ENCODE measurements around the gene CASTOR1.

Gene CASTOR1

DNA sequence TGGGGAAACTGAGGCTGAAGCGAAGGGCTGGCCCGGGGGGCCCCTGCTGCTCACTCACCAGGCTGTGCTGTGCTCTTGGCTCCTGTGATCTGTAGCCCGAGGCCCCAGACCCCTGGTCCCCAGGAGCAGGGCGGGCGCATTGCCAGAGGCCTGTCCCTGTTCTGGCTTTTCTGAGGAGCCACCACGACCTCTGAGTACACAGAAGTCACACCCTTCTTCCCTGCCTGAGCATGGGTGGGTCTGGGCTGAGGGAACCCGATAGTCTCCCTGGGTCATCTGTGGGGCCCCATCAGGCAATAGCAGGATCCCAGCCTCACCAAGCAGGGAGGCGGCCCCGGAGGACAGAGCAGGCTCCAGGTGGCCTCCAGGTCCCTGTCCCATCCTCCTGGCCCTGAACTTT lies 5.1 kb downstream of the CASTOR1 start:
- no peak for DNase-seq

DNA sequence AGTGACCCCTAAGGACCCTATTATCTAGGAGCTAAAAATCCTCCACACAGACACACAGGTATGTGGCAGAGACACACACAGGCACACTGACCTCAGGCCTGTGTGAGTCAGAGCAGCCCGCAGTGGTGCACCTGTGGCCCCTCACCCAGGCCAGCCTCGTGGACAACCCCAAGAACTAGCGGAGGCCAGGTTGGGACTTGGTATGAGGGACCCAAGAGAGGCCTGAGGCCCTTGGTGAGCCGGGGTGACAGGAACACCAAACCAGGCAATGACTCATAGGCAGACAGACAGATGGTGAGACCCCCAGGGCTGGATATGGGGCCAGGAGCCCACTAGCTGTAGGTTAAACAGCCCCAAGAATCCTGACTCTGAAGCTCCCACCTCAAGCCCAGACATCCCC lies 6.0 kb downstream of the CASTOR1 start:
- DNase-seq, result no peak

DNA sequence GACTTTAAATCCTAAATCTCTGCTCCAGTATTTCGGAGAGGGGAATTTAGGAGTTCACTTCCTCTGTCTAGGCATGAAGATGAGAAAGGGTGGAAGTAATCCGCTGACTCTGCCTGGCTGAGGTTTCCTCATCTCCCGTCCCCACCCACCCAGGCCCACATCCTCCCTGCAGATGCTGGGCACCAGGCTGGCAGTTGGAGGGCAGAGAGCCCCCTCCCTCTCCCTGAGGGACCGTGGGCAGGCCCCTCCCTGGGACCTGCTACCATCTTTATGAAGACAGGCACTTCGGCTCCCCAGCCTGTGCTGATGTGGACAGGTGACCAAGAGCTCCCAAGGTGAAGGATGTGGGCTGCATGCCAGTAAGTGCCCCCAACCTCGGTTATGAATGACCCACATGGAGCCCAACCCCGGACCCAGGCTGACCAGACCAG lies 6.7 kb downstream of the CASTOR1 start:
- DNase-seq, result no peak

DNA sequence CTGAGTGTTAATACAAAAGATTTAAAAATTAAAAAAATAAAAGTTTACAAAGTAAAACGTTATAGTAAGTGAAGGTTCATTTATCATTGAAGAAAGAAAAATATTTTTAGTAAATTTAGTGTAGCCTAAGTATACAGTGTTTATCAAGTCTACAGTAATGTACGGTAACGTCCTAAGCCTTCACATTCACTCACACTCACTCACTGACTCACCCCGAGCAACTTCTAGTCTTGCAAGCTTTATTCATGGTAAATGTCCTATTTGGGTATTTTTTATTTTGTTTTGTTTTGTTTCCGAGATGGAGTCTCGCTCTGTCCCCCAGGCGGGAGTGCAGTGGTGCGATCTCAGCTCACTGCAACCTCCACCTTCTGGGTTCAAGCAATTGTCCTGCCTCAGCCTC lies 8.8 kb downstream of the CASTOR1 start:
- no peak for DNase-seq

DNA sequence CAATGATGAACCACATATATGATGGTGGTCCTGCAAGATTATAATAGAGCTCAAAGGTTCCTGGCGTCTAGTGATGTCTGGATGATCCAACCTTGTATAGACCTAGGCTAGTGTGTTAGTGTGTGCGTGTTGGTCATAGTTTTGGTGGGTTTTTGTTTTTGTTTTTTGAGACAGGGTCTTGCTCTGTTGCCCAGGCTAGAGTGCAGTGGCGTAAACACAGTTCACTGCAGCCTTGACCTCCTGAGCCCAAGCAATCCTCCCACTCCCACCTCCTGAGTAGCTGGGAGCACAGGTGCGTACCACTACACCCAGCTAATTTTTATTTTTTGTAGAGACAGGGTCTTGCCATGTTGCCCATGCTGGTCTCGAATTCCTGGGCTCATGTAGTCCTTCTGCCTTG lies 9.4 kb downstream of the CASTOR1 start:
- DNase-seq, result no peak

DNA sequence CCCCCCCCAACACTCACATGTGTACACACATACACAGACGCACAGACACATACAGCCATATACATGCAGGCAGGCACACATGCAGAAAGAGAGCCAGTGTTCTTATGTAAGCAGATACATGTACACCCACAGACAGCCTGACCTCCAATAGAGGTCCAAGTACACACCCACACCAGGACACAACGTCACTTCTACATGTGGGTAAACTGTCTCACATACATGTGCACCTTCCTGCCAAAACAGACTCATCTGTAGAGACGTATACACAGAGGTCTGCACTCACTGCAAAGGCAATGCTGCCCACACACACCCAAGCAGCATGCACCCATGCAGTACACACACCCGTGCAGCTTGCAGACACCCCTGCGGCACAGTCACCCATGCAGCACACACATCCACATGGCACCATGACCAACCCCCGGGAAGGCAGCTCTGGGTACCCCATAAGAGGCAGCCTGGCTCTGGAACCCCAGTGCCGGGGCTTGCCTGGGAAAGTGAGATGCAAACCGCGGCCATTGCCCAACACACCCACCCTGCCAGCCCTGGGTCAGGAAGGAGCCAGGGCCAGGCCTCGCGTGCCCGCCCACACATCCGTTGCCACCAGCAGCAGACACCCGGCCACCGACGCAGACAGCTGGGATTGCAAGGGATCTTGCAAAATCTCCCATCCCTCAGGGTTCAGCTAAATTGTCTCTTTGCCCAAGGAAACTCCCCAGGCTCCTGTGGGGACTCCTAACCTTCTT lies 10.1 kb downstream of the CASTOR1 start:
- DNase-seq, result no peak

DNA sequence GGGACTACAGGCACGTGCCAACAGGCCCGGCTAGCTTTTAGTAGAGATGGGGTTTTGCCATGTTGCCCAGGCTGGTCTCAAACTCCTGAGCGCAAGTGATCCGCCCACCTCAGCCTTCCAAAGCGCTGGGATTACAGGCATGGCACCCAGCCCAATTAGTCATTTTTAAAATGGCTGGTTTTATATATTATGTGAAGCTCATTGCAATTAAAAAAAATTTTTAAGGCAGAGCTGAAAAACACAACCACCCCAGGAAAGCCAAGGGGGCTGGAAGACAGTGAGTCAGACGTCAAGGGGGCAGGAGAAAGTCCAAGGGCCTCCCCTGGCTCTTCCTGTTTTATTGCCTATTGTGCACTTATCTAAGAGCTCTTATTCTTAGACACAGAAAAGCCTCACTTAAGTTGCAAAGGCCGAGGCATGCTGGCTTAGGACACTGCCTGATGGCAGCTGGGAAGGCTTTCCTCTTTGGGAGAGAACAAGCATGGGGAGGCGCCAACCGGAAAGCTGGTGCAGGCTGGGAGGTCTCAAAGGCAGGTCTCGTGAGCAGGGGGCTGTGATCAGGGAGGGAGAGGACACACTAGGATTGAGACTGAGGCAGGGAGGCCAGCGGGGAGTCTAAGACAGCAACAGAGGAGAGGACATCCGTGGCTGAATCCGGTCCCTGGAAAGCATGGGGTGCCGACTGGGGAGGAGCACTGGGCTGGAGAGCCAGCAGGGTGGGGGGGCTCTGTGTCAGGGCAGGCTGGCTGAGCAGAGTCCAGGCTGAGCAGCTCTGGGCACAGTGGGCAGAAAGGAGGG lies 11.6 kb downstream of the CASTOR1 start:
- peak; percentile 74 for DNase-seq

DNA sequence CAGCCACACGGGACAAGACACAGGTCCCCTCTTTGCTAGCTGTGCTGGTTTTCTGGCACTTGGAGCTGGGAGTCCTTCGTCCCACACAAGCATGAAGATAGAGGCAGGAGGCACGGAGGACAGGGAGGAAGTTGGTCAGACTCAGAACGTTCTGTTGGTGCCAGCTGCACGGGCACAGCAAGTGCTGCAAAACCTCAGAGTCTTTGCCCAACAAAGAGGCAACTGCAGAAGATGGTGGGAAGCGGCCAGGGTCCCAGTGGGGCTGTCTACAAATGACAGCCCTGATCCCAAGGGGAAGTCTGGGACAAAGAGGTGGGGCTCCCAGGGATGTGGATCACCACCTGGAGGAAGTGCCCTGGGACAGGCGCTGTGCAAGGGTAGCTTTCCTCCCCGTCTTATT lies 13.3 kb downstream of the CASTOR1 start:
- DNase-seq, result no peak

DNA sequence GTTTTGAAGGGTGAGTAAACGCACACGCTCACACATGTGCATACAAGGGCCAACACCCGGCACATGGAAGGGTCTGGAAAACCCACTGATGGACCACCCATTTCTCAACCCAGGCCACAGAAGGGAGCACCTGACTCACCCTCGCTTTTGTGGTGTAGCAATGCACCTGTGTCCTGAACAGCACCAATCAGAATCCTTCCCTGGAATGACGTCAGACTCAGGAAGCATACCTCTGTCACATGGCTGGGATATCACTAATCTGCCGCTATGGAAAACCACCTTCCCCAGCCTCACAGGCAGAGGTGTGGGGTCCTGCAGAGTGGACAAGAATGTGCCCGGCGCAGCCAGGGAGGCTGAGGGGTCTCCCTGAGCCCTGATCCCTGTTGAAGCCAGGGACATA lies 13.7 kb downstream of the CASTOR1 start:
- no peak for DNase-seq

DNA sequence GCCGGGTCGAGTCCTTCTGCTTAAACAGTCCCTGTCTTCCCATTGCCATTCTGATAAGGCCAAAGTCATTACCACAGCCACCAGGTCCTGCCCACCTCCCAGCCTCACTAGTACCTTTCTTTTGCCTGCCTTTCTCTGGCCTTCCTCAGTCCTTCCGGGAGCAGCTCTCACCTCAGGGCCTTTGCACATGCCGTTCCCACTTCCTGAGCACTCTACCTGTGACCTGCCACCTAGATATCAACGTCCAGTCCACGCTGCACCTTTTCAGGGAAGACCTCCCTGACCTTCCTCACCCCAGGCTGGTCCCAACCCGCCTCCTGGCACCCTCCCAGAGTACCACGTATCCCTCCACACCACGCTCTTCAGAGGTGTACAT lies 14.9 kb downstream of the CASTOR1 start:
- DNase-seq, result no peak

DNA sequence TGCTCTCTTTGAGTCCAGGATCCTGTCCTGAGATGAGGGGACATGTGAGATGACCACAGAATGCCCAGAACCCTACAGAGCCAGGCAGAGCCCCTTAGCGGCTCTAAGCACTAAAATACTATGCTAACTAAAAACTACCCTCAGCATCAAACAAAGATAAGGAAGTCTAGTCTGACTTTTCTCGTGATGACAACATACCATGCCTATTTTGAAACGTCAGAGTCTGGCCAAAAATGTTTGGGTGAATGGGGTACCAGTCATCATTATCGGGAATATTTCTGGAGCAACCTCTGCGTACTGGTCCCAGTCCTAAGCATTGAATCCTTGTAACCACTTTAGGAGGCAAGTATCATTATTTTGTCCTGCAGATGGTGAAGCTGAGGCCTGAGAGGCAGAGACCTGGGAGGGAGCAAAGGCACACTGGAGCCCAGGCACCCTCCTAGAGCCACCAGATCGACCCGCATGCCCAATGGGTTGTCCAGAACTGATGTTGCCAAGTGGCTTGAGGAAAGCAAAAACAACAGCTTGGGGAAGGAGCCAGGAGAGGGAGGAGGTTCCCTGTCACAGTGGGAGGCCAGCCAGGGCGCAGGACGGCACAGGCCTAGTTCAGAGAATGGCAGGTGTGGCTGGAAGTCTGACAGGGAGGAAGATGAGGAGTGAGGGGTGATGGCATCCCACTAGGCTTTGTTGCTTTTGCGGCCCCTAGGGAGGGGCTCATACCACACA lies 15.4 kb downstream of the CASTOR1 start:
- DNase-seq, result no peak

DNA sequence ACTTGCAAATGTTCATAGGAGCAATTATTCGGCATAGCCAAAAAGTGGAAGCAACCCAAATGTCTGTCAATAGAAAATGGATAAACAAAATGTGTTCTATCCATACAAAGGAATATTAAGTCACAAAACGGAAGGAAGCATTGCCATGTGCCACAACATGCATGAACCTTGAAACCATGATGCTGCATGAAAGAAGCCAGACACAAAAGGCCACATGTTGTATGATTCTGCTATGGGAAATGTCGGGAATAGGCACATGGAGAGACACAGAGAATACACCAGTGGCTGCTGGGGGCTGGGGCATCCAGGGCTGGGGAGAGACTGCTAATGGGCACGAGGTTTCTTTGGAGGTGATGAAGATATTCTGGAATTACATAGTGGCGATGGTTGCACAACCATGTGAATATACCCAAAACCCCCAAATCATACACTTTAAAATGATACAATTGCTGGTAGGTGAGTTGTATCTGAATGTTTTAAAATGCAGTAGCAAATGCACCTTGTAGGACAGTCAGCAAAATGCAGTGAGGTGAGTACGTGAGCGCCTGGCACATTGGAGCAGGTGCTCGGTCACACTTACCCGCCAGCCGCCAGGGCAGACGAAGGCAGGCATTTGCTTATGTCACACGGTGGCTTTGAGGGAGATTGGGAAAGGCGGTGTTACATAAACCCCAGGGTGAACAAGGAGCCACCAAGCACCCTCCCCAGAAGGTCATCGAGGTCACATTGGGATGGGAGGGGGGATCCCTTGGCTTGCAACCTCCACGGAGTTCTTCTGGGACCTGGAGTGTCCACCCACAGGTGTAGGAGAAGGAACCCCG lies 16.3 kb downstream of the CASTOR1 start:
- no peak for DNase-seq

DNA sequence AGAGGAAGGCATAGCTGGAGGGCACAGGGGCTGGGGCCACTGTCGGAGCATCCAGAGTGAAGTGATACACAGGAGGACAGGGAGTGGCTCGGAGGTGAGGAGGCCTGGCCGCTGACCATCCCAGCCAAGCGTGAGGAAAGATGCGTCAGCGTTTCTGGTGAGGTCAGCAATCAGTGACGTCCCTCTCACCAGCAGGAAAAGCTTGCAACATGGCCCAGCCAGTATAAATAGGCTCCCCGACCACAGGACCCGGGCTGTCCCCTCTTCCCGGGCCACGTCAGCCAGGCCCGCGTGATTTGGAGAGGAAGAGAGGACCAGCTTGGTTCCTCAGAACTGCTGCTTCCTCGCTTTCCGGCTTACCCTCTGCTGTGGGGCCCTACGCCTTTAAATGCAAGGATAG lies 18.5 kb downstream of the CASTOR1 start:
- no peak for DNase-seq

DNA sequence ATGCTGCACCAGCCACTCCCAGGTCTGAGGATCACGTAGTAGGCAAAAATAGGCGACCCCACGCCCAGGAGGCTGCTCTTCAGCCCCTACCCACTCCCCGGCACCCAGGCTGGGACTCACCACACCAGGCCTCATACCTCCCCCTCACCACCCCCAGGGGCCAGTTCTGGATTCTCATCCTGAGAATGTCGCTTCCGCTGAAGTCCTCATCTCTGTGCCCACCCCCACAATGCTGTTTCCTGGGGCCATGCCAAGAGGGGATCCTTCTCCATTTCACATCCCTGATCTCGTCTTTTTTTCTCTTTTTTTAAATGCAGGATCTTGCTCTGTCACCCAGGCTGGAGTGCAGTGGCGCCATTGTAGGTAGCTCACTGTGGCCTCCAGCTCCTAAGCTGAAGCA lies 21.0 kb downstream of the CASTOR1 start:
- no peak for DNase-seq

DNA sequence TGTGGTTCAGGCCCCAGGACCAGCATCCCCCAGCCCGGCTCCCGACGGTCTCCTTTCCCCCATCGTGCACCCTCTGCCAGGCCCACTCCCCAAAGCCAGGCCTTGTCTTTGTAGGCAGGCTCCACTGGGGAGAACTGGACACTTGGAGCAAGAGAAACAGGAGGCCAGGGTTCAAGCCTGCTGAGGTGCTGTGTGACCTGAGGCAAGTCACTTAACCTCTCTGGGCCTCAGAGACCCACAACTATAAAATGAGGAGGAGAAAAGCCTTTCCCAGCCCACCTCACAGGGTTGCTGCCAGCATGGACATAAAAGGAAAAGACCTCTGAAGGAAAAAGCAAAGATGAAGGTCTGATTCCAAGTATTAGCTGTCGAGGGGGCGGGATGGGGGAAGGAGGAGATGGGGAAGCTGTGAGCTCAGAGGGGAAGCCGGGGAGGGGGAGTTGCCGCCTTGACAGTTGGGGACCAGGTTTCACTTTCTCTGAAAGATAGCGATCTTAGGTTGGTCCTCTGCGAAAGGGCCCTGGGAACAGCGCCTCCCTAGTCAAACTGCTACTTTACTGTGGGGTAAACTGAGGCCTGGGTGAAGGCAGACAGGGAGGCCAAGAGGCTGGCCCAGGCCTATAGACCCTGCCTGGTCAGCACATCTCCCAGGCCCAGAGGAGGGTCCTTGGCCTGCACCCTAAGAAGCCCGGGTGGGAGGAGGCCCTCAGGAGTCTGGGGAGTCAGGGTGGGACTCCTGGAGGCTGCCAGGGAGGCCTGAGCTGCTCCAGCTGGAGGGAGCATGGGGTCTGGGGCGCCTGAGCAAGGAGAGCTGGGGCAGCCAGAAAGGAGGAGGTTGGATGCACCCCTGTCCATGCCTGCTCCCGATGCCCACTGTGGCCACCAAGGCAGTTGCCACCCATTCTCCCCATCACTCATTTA lies 21.7 kb downstream of the CASTOR1 start:
- DNase-seq, result no peak

DNA sequence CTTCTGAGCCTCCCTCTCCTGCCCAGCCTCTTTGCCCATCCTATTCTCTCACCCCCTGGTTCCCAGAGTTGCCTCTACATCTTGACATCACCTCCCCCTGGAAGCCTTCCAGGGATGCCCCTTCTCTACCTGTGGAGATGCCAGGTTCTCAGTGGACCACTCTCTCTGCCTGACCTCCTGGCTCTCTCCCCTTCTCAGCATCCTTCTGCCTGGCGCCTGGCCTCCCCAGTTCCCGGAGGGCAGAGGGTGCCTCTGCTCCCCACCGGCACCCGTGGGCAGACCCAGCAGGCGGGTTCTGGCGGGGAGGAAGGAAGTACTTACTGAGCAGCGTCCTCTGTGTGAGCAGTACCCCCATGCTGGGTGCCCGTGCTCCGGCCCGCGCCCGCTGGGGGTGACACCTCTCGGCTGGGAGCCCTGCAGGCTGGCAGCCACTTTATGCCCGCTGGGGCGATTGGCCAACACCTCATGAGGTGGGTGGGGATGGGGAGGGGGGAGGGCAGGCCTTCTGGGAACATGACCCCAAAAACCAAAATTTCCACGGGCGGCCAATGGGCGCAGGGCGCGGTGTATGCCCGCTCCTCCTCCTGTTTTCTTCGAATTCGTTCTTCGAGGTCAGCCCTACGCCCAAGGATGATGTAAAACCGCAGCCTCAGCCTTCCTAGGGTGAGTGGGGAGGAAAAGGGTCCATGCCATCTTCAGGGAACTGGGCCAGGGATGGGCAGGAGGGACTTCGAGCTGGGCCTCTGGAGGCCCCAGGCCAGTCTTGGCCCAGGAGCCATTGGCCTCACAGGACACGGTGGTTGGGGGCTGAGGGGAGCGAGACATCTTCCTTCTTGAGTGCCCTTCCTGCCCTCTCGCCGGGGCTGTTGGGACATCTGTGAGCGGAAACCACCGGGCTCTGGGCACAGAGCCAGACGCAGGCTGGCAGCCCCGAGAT lies 22.6 kb downstream of the CASTOR1 start, which contains the start of gene OSM:
OSM (minus strand) TSS at position 407 of the 937 bp plus-strand sequence; CDS start at position 355, 52 bp downstream.
- no peak for DNase-seq

DNA sequence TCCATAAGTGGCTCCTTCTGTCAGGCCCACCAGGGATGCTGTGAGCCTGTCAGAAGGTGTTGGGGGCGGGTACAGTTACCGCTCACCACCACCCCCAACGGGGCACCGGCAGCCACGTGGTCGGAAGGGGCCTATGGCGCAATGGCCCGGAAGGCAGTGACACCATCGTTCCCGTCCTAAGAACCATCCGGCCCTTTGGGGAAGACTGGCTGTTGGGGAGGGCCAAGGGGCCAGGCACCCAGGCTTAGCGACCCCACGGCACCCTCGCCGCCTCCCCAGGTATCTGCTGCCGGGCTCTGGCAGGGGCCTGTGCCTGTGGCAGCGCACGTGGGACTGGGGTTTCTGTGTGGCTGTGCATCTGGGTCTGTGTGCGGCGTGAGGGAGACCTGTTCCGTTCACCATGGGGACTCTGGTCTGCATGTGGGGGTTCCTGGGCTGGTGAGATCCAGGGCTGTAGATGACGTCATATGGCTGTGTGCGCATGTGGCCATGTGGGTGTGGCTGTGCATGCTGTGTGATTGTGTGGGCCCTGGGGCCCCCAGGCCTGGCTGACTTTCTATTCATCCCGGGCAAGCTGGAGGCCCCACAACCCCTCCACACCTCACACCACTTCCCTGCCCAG lies 23.4 kb downstream of the CASTOR1 start:
- DNase-seq, result no peak

DNA sequence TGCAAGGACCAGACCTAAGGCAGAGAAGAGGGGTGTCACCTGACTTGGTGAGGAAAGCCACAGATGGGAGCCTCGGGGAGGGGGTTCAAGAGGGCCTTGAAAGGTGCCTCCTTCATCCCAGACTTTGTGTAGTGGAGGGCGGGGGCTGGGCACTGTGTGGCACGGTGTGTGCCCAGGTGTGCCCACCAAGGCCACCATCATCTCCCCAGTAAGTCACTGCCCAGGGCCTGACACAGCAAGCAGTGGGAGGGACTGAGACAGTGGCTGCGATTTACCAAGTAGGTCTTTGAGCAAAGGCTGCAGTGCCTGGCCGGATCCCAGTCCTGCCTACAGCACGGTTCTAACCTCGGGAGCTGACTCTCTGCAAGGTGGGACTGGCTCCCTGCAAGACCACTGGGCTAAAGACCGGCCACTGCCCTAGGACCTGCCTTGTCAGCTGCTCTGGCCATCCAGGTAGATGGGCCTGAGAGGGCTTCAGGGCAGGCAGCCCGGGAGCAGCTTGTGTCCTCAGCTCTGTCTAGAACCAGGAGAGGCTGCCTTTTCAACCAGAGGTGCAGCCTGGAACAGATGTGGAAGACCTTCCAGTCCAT lies 24.1 kb downstream of the CASTOR1 start:
- DNase-seq, result no peak

DNA sequence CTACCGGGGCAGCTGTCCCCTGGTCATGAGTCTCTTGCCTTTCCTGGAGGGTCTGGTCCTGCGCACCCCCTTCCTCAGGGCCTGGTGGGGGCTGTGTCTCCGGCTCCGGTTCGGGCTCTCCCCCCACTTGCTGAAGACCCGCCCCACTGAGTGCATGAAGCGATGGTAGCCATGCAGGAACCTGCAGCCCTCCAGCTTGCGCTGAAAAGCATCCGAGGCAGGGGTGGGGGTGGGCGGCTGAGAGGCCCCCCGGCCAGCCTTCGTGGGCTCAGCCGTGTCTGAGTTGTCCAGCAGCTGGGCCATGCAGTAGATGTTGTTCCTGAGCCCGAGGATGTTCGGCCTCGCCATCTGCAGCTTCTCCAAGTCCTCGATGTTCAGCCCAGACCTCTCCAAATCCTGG lies 25.4 kb downstream of the CASTOR1 start:
- DNase-seq, result no peak
